HG02970 (cell line): ENCODE data around the gene CALCOCO1.
A peak's percentile ranks its signal among the peaks of the same experiment; 100 is the strongest.
"Not testable (repeated sequence)": the region's sequence is repeated elsewhere in the genome, so short reads cannot be mapped to it uniquely, and the experiment has no call there.

Experiments used
- ATAC-seq: cut with Tn5 transposase; IDR thresholded peaks from one replicate; pipeline ENCODE4 v1.9.1; 2021; ENCODE audit warnings: mild to moderate bottlenecking, moderate library complexity, moderate number of reproducible peaks; ENCODE audit not compliant: unreplicated experiment, low FRiP score

The CALCOCO1 gene

GRCh38 chr12:53700567-53700966, 26.7 kb downstream of the CALCOCO1 start:
- ATAC-seq, result no peak

- no peak for ATAC-seq
Measured at GRCh38 chr12:53699678-53700025, 27.6 kb downstream of the CALCOCO1 start.

GRCh38 chr12:53698948-53699677, 28.1 kb downstream of the CALCOCO1 start:
- no peak for ATAC-seq

- ATAC-seq, result no peak
Measured at GRCh38 chr12:53696655-53697331, 30.5 kb downstream of the CALCOCO1 start.

- no peak for ATAC-seq
Measured at GRCh38 chr12:53696285-53696654, 31.0 kb downstream of the CALCOCO1 start.

GRCh38 chr12:53695152-53696145, 31.8 kb downstream of the CALCOCO1 start:
- no peak for ATAC-seq

GRCh38 chr12:53694756-53695151, 32.5 kb downstream of the CALCOCO1 start:
- no peak for ATAC-seq

- no peak for ATAC-seq
Measured at GRCh38 chr12:53688134-53688533, 39.1 kb downstream of the CALCOCO1 start.

GRCh38 chr12:53686436-53686835, 40.8 kb downstream of the CALCOCO1 start:
- no peak for ATAC-seq

- no peak for ATAC-seq
Measured at GRCh38 chr12:53684654-53685220, 42.5 kb downstream of the CALCOCO1 start.

- no peak for ATAC-seq
Measured at GRCh38 chr12:53683983-53684382, 43.3 kb downstream of the CALCOCO1 start.

GRCh38 chr12:53683494-53683893, 43.8 kb downstream of the CALCOCO1 start:
- ATAC-seq, result no peak

- not testable (repeated sequence) for ATAC-seq
Measured at GRCh38 chr12:53680061-53680460, 47.2 kb downstream of the CALCOCO1 start.

GRCh38 chr12:53677800-53678148, 49.5 kb downstream of the CALCOCO1 start:
- no peak for ATAC-seq

- no peak for ATAC-seq
Measured at GRCh38 chr12:53677016-53677799, 50.0 kb downstream of the CALCOCO1 start.

- ATAC-seq, result no peak
Measured at GRCh38 chr12:53676656-53677015, 50.6 kb downstream of the CALCOCO1 start.

GRCh38 chr12:53675701-53676607, 51.3 kb downstream of the CALCOCO1 start, which contains the start of gene ATP5MC2:
Gene ATP5MC2 (minus strand): TSS chr12:53676083. CDS start chr12:53672614, 3,469 bp downstream.
- ATAC-seq, result peak; percentile 96

GRCh38 chr12:53674977-53675700, 52.1 kb downstream of the CALCOCO1 start:
- no peak for ATAC-seq
